Upper lobe of right lung (tissue), 1 donor: ENCODE measurements around the gene LMBR1. TPM values are rescaled to one million over a fixed set of nuclear protein-coding genes. Genes with fewer than 3 reads are reported as not detected.

Experiments used
- ATAC-seq: fragments of 200-7000 bp; cut with Tn5 transposase; one replicate; pipeline ENCODE4 v1.9.1; 2020; ENCODE audit warnings: mild to moderate bottlenecking, moderate library complexity
- DNase-seq: peaks from one replicate; pipeline ENCODE4 v3.0.0-alpha.2; 2020
- H3K27ac ChIP-seq: fragments of 200-600 bp; one replicate; pipeline ENCODE4 v1.8.0; 2022
- H3K27me3 ChIP-seq: fragments of 200-600 bp; one replicate; pipeline ENCODE4 v1.8.0; 2022; ENCODE audit warnings: mild to moderate bottlenecking
- H3K36me3 ChIP-seq: fragments of 200-600 bp; one replicate; pipeline ENCODE4 v1.8.0; 2022
- H3K4me1 ChIP-seq: fragments of 200-600 bp; one replicate; pipeline ENCODE4 v1.8.0; 2022
- H3K4me3 ChIP-seq: fragments of 200-600 bp; one replicate; pipeline ENCODE4 v1.8.0; 2022; ENCODE audit warnings: mild to moderate bottlenecking
- H3K9me3 ChIP-seq: fragments of 200-600 bp; one replicate; pipeline ENCODE4 v1.8.0; 2022
- CTCF ChIP-seq: fragments of 200-600 bp; IDR thresholded peaks from one replicate; pipeline ENCODE4 v1.8.0; 2022; ENCODE audit warnings: antibody characterized with exemption
- intact Hi-C: fragments of 100-400 bp; cut with DNase I; formaldehyde crosslinking; loops from one replicate; pipeline ENCODE4 v1.11.0; 2022
- total RNA-seq: library from RNA; stranded (reverse); fragmentation: NEBNext Ultra II Directional; extraction: Animal tissue kit (Norgen Biotek cat#: 25700); gene quantifications from one replicate; pipeline ENCODE4 v1.2.1, GENCODE V29; 2021
- donor health status: DM: no; HTN: yes; CAD: no; lungs with severe emphysema.

The LMBR1 gene
- total RNA-seq, 1 donor from 2014 or later, result 70.5 TPM

DNA sequence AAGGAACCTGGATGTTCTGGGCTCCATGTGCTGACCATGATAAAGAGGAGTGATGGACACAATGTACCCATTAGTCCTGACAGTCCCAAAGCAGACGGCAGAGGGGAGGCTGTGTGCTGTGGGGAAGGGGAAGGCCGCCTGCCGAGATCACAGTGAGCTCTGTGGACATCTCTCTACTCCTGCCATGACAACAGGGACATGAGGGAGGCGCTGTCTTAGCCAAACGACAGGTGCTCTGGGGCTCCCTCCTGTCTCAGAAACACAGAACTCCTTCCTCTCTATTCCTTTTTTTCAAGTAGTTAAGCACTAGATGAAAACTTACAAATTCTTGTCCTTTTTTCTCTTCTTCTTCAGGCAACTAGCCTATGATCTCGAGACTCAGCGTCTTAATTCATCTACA is 139.4 kb downstream of the LMBR1 start:
- DNase-seq (no peak), ATAC-seq (no peak)
- H3K27me3 ChIP-seq, result no peaks in the 10 kb centered on the region
- intact Hi-C loops, result no loop called here
- H3K4me3 ChIP-seq, result no peak overlapping the region
- no peak overlapping the region for H3K27ac ChIP-seq
- H3K4me1 ChIP-seq, result no peaks in the 10 kb centered on the region
- TF ChIP-seq CTCF, result no peak
- H3K36me3 ChIP-seq, result peaks cover 8% of the 10 kb centered on the region
- no peaks in the 10 kb centered on the region for H3K9me3 ChIP-seq

GRCh38 chr7:156753229-156753560 is 139.8 kb downstream of the LMBR1 start:
- H3K9me3 ChIP-seq, result no peaks in the 10 kb centered on the region
- ATAC-seq, result peak; percentile 53
- no peaks in the 10 kb centered on the region for H3K4me1 ChIP-seq
- DNase-seq, result no peak
- H3K27me3 ChIP-seq, result no peaks in the 10 kb centered on the region
- no peak overlapping the region for H3K27ac ChIP-seq
- TF ChIP-seq CTCF, result no peak
- no peak overlapping the region for H3K4me3 ChIP-seq
- intact Hi-C loops, result no loop called here
- peaks cover 8% of the 10 kb centered on the region for H3K36me3 ChIP-seq

DNA sequence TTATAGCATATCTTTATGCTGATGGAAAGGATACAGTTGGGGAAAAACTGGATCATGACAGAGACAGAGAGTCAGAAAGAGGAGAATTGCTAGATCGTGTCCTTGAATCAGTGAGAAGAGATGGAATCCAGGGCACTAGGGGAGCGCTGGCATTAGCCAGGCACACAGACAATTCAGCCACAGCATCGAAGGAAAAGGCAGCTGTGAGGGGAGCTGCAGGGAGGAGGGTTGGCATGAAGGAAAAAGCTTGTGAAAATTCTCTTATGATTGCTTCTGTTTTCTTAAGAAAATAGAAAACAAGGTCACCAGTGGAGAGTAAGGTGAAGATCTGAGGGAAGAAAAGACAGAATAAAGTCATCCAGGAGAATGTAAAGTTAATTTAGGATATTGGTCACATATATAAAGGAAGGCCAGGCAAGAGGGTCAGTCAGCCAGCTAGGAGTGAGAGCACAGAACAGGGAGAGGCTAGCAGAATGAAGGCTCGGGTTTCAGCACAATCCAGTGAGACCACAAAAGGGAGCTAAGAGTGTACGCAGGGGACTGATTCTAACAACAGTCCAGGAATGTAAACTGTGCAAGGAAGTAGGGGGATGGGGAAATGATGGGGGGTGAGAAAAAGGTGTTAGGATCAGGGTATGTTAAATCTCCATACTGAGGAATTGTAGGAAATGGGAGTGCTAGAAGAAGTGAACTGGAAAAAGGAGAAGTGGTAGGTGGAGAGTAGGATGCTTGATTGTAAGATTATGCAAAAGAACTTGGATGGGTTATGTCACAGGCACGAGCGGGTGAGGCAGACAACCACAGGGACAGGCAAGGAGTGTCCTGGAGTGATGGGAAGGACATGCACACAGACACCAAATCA is 140.4 kb downstream of the LMBR1 start:
- H3K27me3 ChIP-seq, result no peaks in the 10 kb centered on the region
- no peak overlapping the region for H3K27ac ChIP-seq
- no peak for TF ChIP-seq CTCF
- no peak for DNase-seq
- H3K4me3 ChIP-seq, result no peak overlapping the region
- H3K4me1 ChIP-seq, result no peaks in the 10 kb centered on the region
- H3K9me3 ChIP-seq, result no peaks in the 10 kb centered on the region
- peak; percentile 71 for ATAC-seq
- peaks cover 8% of the 10 kb centered on the region for H3K36me3 ChIP-seq
- intact Hi-C loops, result no loop called here

GRCh38 chr7:156751319-156751718 is 141.7 kb downstream of the LMBR1 start:
- no peak for TF ChIP-seq CTCF
- Histone ChIP-seq H3K36me3 (peaks cover 8% of the 10 kb centered on the region), H3K4me1 (no peaks in the 10 kb centered on the region), H3K4me3 (no peak overlapping the region), H3K9me3 (no peaks in the 10 kb centered on the region), H3K27ac (no peak overlapping the region), H3K27me3 (no peaks in the 10 kb centered on the region)
- intact Hi-C loops, result no loop called here
- ATAC-seq, result peak; percentile 30
- no peak for DNase-seq

DNA sequence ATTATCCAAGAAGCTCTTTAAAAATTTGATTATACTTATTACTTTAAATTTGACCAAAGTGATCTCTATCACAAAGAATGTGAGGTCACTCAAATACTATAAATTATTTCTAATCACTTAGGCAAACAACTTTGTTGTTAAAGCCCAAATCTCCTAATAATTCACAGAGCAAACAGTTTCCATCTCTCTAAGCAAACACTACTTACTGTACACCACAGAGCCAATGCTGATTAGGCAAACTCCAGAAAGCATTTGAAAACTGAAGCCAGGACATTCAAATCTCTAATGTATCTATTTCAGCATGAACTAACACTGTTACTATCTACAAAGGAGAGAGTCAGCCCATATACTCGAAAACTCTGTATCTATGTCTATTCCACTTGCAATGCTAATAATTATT is 145.3 kb downstream of the LMBR1 start:
- ATAC-seq (no peak), DNase-seq (no peak)
- H3K27me3 ChIP-seq, result no peaks in the 10 kb centered on the region
- intact Hi-C loops, result no loop called here
- no peaks in the 10 kb centered on the region for H3K9me3 ChIP-seq
- no peak overlapping the region for H3K4me3 ChIP-seq
- no peaks in the 10 kb centered on the region for H3K36me3 ChIP-seq
- TF ChIP-seq CTCF, result no peak
- no peak overlapping the region for H3K27ac ChIP-seq
- H3K4me1 ChIP-seq, result no peaks in the 10 kb centered on the region
